GM12873 (cell line): Measurements from ENCODE around the gene SF3A1.

Experiments used
- CTCF ChIP-seq: IDR thresholded peaks from 2 replicates; pipeline ENCODE4 v1.5.1; 2012; ENCODE audit warnings: low read depth, mild to moderate bottlenecking, moderate library complexity, low read length, control low read depth; ENCODE audit not compliant: insufficient read depth; ENCODE audit errors: missing control alignments

Gene SF3A1

GRCh38 chr22:30325065-30325720 lies 31.5 kb downstream of the SF3A1 start:
- no peak for TF ChIP-seq CTCF

GRCh38 chr22:30324014-30324730 lies 32.5 kb downstream of the SF3A1 start:
- no peak for TF ChIP-seq CTCF

- no peak for TF ChIP-seq CTCF
Measured at GRCh38 chr22:30323246-30323645, 33.4 kb downstream of the SF3A1 start.

GRCh38 chr22:30321461-30321860 lies 35.2 kb downstream of the SF3A1 start:
- TF ChIP-seq CTCF = no peak

- TF ChIP-seq CTCF = no peak
Measured at GRCh38 chr22:30320021-30320556, 36.6 kb downstream of the SF3A1 start.

GRCh38 chr22:30318799-30319419 lies 37.8 kb downstream of the SF3A1 start:
- no peak for TF ChIP-seq CTCF

- TF ChIP-seq CTCF = no peak
Measured at GRCh38 chr22:30317778-30318177, 38.9 kb downstream of the SF3A1 start.
